ENCODE results near the gene HSF2BP.

The HSF2BP gene

GRCh38 chr21:43697758-43698643, 38.7 kb upstream of the HSF2BP start:
- Histone ChIP-seq H4K8ac (ENCODE audit: low read depth, low read length) (no peak overlapping the region), H3K79me2 (ENCODE audit: control insufficient read depth, insufficient read depth, low read length, poor library complexity) (no peaks in the 10 kb centered on the region), H2AFZ (ENCODE audit: insufficient read depth, low read length, poor library complexity) (no peak overlapping the region), H3K14ac (ENCODE audit: low read length) (no peak overlapping the region), H2BK5ac (ENCODE audit: low read depth, low read length, poor library complexity) (no peak overlapping the region), H4K91ac (ENCODE audit: low read depth, low read length) (no peak overlapping the region), H2BK120ac (ENCODE audit: insufficient read depth, low read length, poor library complexity) (no peak overlapping the region), H3K27ac (ENCODE audit: low read depth, low read length) (no peak overlapping the region), H3K4ac (ENCODE audit: low read depth, low read length) (no peak overlapping the region), H3K4me1 (ENCODE audit: control insufficient read depth in 1 of 2, insufficient read depth in 2 of 2, low read length in 2 of 2) (no peaks in the 10 kb centered on the region), H3K27me3 (ENCODE audit: insufficient read depth, low read length) (no peaks in the 10 kb centered on the region), H3K4me3 (ENCODE audit: low read depth, low read length) (no peak overlapping the region), H2AK5ac (ENCODE audit: low read length) (no peak overlapping the region), H3K9ac (ENCODE audit: low read length) (no peak overlapping the region), H3K4me2 (ENCODE audit: low read length) (no peak overlapping the region), H3K79me1 (ENCODE audit: low read length) (no peaks in the 10 kb centered on the region), H2BK12ac (ENCODE audit: low read length) (no peak overlapping the region), H3K9me3 (ENCODE audit: insufficient read depth, low read depth, low read length) (peaks cover 3% of the 10 kb centered on the region), H3K23ac (ENCODE audit: low read length) (no peak overlapping the region), H3K18ac (ENCODE audit: low read length) (no peak overlapping the region), H3K36me3 (ENCODE audit: control insufficient read depth in 1 of 2, insufficient read depth in 2 of 2, low read length in 2 of 2) (peaks cover 14 to 18% of the 10 kb centered on the region in 2 experiments), H4K12ac (ENCODE audit: low read depth, low read length) (no peak overlapping the region)
- no peak for DNase-seq
- WGBS (ENCODE audit: extremely low coverage, insufficient coverage, insufficient read length), result no CpG with 5 or more reads among the region's 11 CpGs

GRCh38 chr21:43696214-43696613, 36.9 kb upstream of the HSF2BP start:
- no peak overlapping the region for H2BK5ac ChIP-seq (ENCODE audit: low read depth, low read length, poor library complexity)
- no peak overlapping the region for H2AK5ac ChIP-seq (ENCODE audit: low read length)
- H3K36me3 ChIP-seq (ENCODE audit: control insufficient read depth in 1 of 2, insufficient read depth in 2 of 2, low read length in 2 of 2), result peaks cover 25 to 31% of the 10 kb centered on the region in 2 experiments
- no peak overlapping the region for H3K4me3 ChIP-seq (ENCODE audit: low read depth, low read length)
- H3K79me1 ChIP-seq (ENCODE audit: low read length), result no peaks in the 10 kb centered on the region
- H2AFZ ChIP-seq (ENCODE audit: insufficient read depth, low read length, poor library complexity), result no peak overlapping the region
- no peak overlapping the region for H3K23ac ChIP-seq (ENCODE audit: low read length)
- no peak overlapping the region for H3K27ac ChIP-seq (ENCODE audit: low read depth, low read length)
- H3K9ac ChIP-seq (ENCODE audit: low read length), result no peak overlapping the region
- no peak for DNase-seq
- no peak overlapping the region for H4K12ac ChIP-seq (ENCODE audit: low read depth, low read length)
- no peaks in the 10 kb centered on the region for H3K79me2 ChIP-seq (ENCODE audit: control insufficient read depth, insufficient read depth, low read length, poor library complexity)
- H4K91ac ChIP-seq (ENCODE audit: low read depth, low read length), result no peak overlapping the region
- H4K8ac ChIP-seq (ENCODE audit: low read depth, low read length), result no peak overlapping the region
- H3K4me1 ChIP-seq (ENCODE audit: control insufficient read depth in 1 of 2, insufficient read depth in 2 of 2, low read length in 2 of 2), result no peaks in the 10 kb centered on the region
- H3K9me3 ChIP-seq (ENCODE audit: insufficient read depth, low read depth, low read length), result peaks cover 3% of the 10 kb centered on the region
- H3K4ac ChIP-seq (ENCODE audit: low read depth, low read length), result no peak overlapping the region
- H3K27me3 ChIP-seq (ENCODE audit: insufficient read depth, low read length), result no peaks in the 10 kb centered on the region
- WGBS (ENCODE audit: extremely low coverage, insufficient coverage, insufficient read length), result no CpG with 5 or more reads among the region's 17 CpGs
- H2BK120ac ChIP-seq (ENCODE audit: insufficient read depth, low read length, poor library complexity), result no peak overlapping the region
- H2BK12ac ChIP-seq (ENCODE audit: low read length), result no peak overlapping the region
- no peak overlapping the region for H3K18ac ChIP-seq (ENCODE audit: low read length)
- H3K14ac ChIP-seq (ENCODE audit: low read length), result no peak overlapping the region
- H3K4me2 ChIP-seq (ENCODE audit: low read length), result no peak overlapping the region

- Histone ChIP-seq H3K4me1 (ENCODE audit: control insufficient read depth in 1 of 2, insufficient read depth in 2 of 2, low read length in 2 of 2) (no peaks in the 10 kb centered on the region), H3K27ac (ENCODE audit: low read depth, low read length) (no peak overlapping the region), H3K27me3 (ENCODE audit: insufficient read depth, low read length) (no peaks in the 10 kb centered on the region), H2BK120ac (ENCODE audit: insufficient read depth, low read length, poor library complexity) (no peak overlapping the region), H2AFZ (ENCODE audit: insufficient read depth, low read length, poor library complexity) (no peak overlapping the region), H3K79me2 (ENCODE audit: control insufficient read depth, insufficient read depth, low read length, poor library complexity) (no peaks in the 10 kb centered on the region), H3K4me3 (ENCODE audit: low read depth, low read length) (no peak overlapping the region), H4K12ac (ENCODE audit: low read depth, low read length) (no peak overlapping the region), H3K9ac (ENCODE audit: low read length) (no peak overlapping the region), H4K91ac (ENCODE audit: low read depth, low read length) (no peak overlapping the region), H3K18ac (ENCODE audit: low read length) (no peak overlapping the region), H3K79me1 (ENCODE audit: low read length) (no peaks in the 10 kb centered on the region), H3K36me3 (ENCODE audit: control insufficient read depth in 1 of 2, insufficient read depth in 2 of 2, low read length in 2 of 2) (peaks cover 37 to 47% of the 10 kb centered on the region in 2 experiments), H2BK5ac (ENCODE audit: low read depth, low read length, poor library complexity) (no peak overlapping the region), H3K4me2 (ENCODE audit: low read length) (no peak overlapping the region), H2AK5ac (ENCODE audit: low read length) (no peak overlapping the region), H3K14ac (ENCODE audit: low read length) (no peak overlapping the region), H3K4ac (ENCODE audit: low read depth, low read length) (no peak overlapping the region), H3K9me3 (ENCODE audit: insufficient read depth, low read depth, low read length) (peaks cover 3% of the 10 kb centered on the region), H4K8ac (ENCODE audit: low read depth, low read length) (no peak overlapping the region), H2BK12ac (ENCODE audit: low read length) (no peak overlapping the region), H3K23ac (ENCODE audit: low read length) (no peak overlapping the region)
- DNase-seq, result no peak
- WGBS (ENCODE audit: extremely low coverage, insufficient coverage, insufficient read length), result no CpG with 5 or more reads among the region's 27 CpGs
Observed at GRCh38 chr21:43694437-43695079, 35.3 kb upstream of the HSF2BP start.

GRCh38 chr21:43693981-43694380, 34.7 kb upstream of the HSF2BP start:
- H3K4me3 ChIP-seq (ENCODE audit: low read depth, low read length), result no peak overlapping the region
- no peak overlapping the region for H3K27ac ChIP-seq (ENCODE audit: low read depth, low read length)
- no peak overlapping the region for H4K12ac ChIP-seq (ENCODE audit: low read depth, low read length)
- peaks cover 0 to 1% of the 10 kb centered on the region in 2 experiments for H3K4me1 ChIP-seq (ENCODE audit: control insufficient read depth in 1 of 2, insufficient read depth in 2 of 2, low read length in 2 of 2)
- no peak overlapping the region for H2AK5ac ChIP-seq (ENCODE audit: low read length)
- H4K8ac ChIP-seq (ENCODE audit: low read depth, low read length), result no peak overlapping the region
- H3K27me3 ChIP-seq (ENCODE audit: insufficient read depth, low read length), result no peaks in the 10 kb centered on the region
- no peak overlapping the region for H2BK5ac ChIP-seq (ENCODE audit: low read depth, low read length, poor library complexity)
- H3K9me3 ChIP-seq (ENCODE audit: insufficient read depth, low read depth, low read length), result peaks cover 5% of the 10 kb centered on the region
- no peak overlapping the region for H2BK120ac ChIP-seq (ENCODE audit: insufficient read depth, low read length, poor library complexity)
- H2AFZ ChIP-seq (ENCODE audit: insufficient read depth, low read length, poor library complexity), result no peak overlapping the region
- no peak overlapping the region for H4K91ac ChIP-seq (ENCODE audit: low read depth, low read length)
- peaks cover 40 to 52% of the 10 kb centered on the region in 2 experiments for H3K36me3 ChIP-seq (ENCODE audit: control insufficient read depth in 1 of 2, insufficient read depth in 2 of 2, low read length in 2 of 2)
- WGBS (ENCODE audit: extremely low coverage, insufficient coverage, insufficient read length), result no CpG with 5 or more reads among the region's 23 CpGs
- H3K18ac ChIP-seq (ENCODE audit: low read length), result no peak overlapping the region
- no peaks in the 10 kb centered on the region for H3K79me2 ChIP-seq (ENCODE audit: control insufficient read depth, insufficient read depth, low read length, poor library complexity)
- DNase-seq, result no peak
- H3K79me1 ChIP-seq (ENCODE audit: low read length), result no peaks in the 10 kb centered on the region
- H3K23ac ChIP-seq (ENCODE audit: low read length), result no peak overlapping the region
- H3K4ac ChIP-seq (ENCODE audit: low read depth, low read length), result no peak overlapping the region
- H3K4me2 ChIP-seq (ENCODE audit: low read length), result no peak overlapping the region
- no peak overlapping the region for H3K14ac ChIP-seq (ENCODE audit: low read length)
- no peak overlapping the region for H2BK12ac ChIP-seq (ENCODE audit: low read length)
- H3K9ac ChIP-seq (ENCODE audit: low read length), result no peak overlapping the region
